DOHH2 (cell line): ENCODE measurements around the gene SULF2.

Experiments used
- EZH2phosphoT487 ChIP-seq: fragments of 200-600 bp; sonication (generic); IDR thresholded peaks from 2 replicates; pipeline ENCODE4 v1.6.1; 2017; ENCODE audit warnings: borderline replicate concordance, mild to moderate bottlenecking, antibody characterized with exemption, low read length, moderate library complexity, mixed read lengths
- TF ChIP-seq, protein P1 (sequence below): fragments of 200-600 bp; sonication (generic); IDR thresholded peaks from one replicate; pipeline ENCODE4 v1.5.1; 2014; ENCODE audit warnings: antibody characterized with exemption, mild to moderate bottlenecking, low read depth, low read length; ENCODE audit not compliant: poor library complexity, severe bottlenecking

DNA sequence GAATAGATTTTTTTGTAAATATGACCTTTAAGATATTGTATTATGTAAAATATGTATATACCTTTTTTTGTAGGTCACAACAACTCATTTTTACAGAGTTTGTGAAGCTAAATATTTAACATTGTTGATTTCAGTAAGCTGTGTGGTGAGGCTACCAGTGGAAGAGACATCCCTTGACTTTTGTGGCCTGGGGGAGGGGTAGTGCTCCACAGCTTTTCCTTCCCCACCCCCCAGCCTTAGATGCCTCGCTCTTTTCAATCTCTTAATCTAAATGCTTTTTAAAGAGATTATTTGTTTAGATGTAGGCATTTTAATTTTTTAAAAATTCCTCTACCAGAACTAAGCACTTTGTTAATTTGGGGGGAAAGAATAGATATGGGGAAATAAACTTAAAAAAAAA is 130.9 kb downstream of the SULF2 start:
- TF ChIP-seq, protein P1, sequence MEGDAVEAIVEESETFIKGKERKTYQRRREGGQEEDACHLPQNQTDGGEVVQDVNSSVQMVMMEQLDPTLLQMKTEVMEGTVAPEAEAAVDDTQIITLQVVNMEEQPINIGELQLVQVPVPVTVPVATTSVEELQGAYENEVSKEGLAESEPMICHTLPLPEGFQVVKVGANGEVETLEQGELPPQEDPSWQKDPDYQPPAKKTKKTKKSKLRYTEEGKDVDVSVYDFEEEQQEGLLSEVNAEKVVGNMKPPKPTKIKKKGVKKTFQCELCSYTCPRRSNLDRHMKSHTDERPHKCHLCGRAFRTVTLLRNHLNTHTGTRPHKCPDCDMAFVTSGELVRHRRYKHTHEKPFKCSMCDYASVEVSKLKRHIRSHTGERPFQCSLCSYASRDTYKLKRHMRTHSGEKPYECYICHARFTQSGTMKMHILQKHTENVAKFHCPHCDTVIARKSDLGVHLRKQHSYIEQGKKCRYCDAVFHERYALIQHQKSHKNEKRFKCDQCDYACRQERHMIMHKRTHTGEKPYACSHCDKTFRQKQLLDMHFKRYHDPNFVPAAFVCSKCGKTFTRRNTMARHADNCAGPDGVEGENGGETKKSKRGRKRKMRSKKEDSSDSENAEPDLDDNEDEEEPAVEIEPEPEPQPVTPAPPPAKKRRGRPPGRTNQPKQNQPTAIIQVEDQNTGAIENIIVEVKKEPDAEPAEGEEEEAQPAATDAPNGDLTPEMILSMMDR: no peak
- no peak for TF ChIP-seq EZH2phosphoT487
